CD4-positive, CD25-positive, alpha-beta regulatory T cell (primary cell): ENCODE data around the gene WRAP53. TPM values are rescaled to one million over a fixed set of nuclear protein-coding genes. Genes with fewer than 3 reads are reported as not detected.

ENCODE experiments used
- ATAC-seq, 2 donors: fragments of 150-1000 bp; cut with Tn5 transposase; one replicate each; pipeline ENCODE4 v1.10.0; 2021; ENCODE audit warnings: low read depth in 2 of 2, moderate number of reproducible peaks in 2 of 2, moderate library complexity in 1 of 2
- DNase-seq, 3 donors: peaks; one replicate each; pipeline versions ENCODE4 v3.0.0 to v3.0.0-alpha.2; 2012 to 2022; ENCODE audit warnings: mixed read lengths in 1 of 3
- H3K27ac ChIP-seq: one replicate; pipeline ENCODE4 v1.7.0; 2013; ENCODE audit warnings: mild to moderate bottlenecking, low read length; ENCODE audit not compliant: insufficient read depth, poor library complexity, severe bottlenecking
- H3K27me3 ChIP-seq: one replicate; pipeline ENCODE4 v1.7.0; 2013; ENCODE audit warnings: low read length; ENCODE audit not compliant: control insufficient read depth, insufficient read depth
- H3K36me3 ChIP-seq: one replicate; pipeline ENCODE4 v1.7.0; 2013; ENCODE audit warnings: mild to moderate bottlenecking, low read length, moderate library complexity; ENCODE audit not compliant: control insufficient read depth, insufficient read depth
- H3K4me1 ChIP-seq: 2 replicates; pipeline ENCODE4 v1.7.0; 2013; ENCODE audit warnings: mild to moderate bottlenecking, low read length; ENCODE audit not compliant: insufficient read depth, control insufficient read depth, poor library complexity, severe bottlenecking
- H3K4me3 ChIP-seq: one replicate; pipeline ENCODE4 v1.7.0; 2013; ENCODE audit warnings: low read depth, mild to moderate bottlenecking, low read length, moderate library complexity
- H3K9me3 ChIP-seq, 2 experiments: 1 replicate in 1 of 2; 2 replicates in 1 of 2; pipeline ENCODE4 v1.7.0; 2013; ENCODE audit warnings: low read length in 2 of 2, mild to moderate bottlenecking in 1 of 2, moderate library complexity in 1 of 2; ENCODE audit not compliant: control insufficient read depth in 2 of 2
- H3K27ac Mint-ChIP-seq, 3 donors: one replicate each; pipeline ENCODE4 v1.8.0; 2020 to 2022; ENCODE audit warnings: mild to moderate bottlenecking in 3 of 3, mixed read lengths in 3 of 3, moderate library complexity in 2 of 3
- H3K27me3 Mint-ChIP-seq: one replicate; pipeline ENCODE4 v1.8.0; 2022; ENCODE audit warnings: mild to moderate bottlenecking, mixed read lengths
- H3K36me3 Mint-ChIP-seq: one replicate; pipeline ENCODE4 v1.8.0; 2020; ENCODE audit warnings: mixed read lengths
- H3K4me1 Mint-ChIP-seq, 4 donors: one replicate each; pipeline ENCODE4 v1.8.0; 2020 to 2022; ENCODE audit warnings: mixed read lengths in 4 of 4, mild to moderate bottlenecking in 1 of 4
- H3K4me3 Mint-ChIP-seq, 4 donors: one replicate each; pipeline ENCODE4 v1.8.0; 2020 to 2022; ENCODE audit warnings: mild to moderate bottlenecking in 4 of 4, mixed read lengths in 4 of 4, moderate library complexity in 3 of 4
- H3K9me3 Mint-ChIP-seq, 7 donors: one replicate each; pipeline ENCODE4 v1.8.0; 2020 to 2022; ENCODE audit warnings: mixed read lengths in 7 of 7, mild to moderate bottlenecking in 3 of 7, moderate library complexity in 2 of 7
- polyA plus RNA-seq, 4 donors: library from polyadenylated mRNA; unstranded; fragments of 300-500 nt; fragmentation: Illumina TruSeq; gene quantifications; one replicate each; pipeline ENCODE4 v1.2.3, GENCODE V29; 2021
- total RNA-seq: library from RNA; stranded (reverse); gene quantifications from one replicate; pipeline ENCODE4 v1.2.3, GENCODE V29; 2022

The WRAP53 gene
- total and polyA plus RNA-seq, 5 donors from 2014 or later = 7.9 to 16.4 (median 11.3) TPM

DNA sequence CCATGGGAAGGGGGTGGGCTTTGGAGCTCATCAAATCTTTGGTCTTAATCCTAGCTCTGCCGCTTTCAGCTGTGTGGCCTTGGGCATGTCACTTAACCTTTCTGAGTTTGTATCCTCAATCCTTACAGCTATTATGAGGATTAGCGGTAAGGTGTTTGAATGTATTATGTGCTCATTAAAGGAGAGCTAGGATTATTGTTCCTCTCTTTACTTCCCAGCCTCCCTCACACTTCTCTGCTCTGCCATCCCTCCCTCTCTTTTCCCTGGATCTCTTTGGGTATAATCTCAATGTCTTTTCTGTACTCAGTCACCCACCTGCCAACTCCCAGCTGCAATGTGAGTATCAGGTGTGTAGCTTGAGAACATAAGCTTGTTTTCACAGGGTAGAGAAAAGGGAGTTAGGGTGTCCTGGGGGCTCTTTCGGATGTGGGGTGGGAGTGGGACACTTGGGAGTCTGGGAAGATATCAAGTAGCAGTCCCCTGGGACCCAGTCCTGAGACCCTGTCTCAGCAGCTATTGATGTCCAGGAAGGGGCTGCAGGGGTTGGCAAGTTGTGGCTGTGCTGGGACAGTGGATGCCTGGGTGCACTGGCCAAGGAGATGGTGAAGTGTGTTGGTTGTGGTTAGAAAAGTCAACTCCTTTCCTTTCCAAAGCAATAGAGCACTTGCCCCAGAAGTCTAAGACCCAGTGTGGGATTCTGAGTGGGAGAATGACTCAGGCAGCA is 18.5 kb downstream of the WRAP53 start:
- ATAC-seq (no peak), DNase-seq (no peak)
- Histone ChIP-seq H3K4me3 (no peak overlapping the region), H3K27me3 (peaks cover 4% of the 10 kb centered on the region), H3K36me3 (peaks cover 4% of the 10 kb centered on the region), H3K27ac (no peak overlapping the region), H3K4me1 (peaks cover 14% of the 10 kb centered on the region), H3K9me3 (no peaks in the 10 kb centered on the region)
- Mint-ChIP-seq H3K36me3 (peaks cover 9% of the 10 kb centered on the region), H3K27ac (no peak overlapping the region), H3K9me3 (peaks cover 0 to 5% (median 0%) of the 10 kb centered on the region in 7 donors), H3K4me3 (no peak overlapping the region), H3K27me3 (peaks cover 48% of the 10 kb centered on the region), H3K4me1 (peaks cover 0 to 39% (median 9%) of the 10 kb centered on the region in 4 donors)

- Mint-ChIP-seq H3K9me3 (peaks cover 0 to 5% (median 0%) of the 10 kb centered on the region in 7 donors), H3K36me3 (peaks cover 5% of the 10 kb centered on the region), H3K4me1 (peaks cover 0 to 39% (median 9%) of the 10 kb centered on the region in 4 donors), H3K4me3 (no peak overlapping the region), H3K27me3 (peaks cover 52% of the 10 kb centered on the region), H3K27ac (no peak overlapping the region)
- Histone ChIP-seq H3K9me3 (no peaks in the 10 kb centered on the region), H3K4me1 (peaks cover 14% of the 10 kb centered on the region), H3K36me3 (no peaks in the 10 kb centered on the region), H3K27ac (no peak overlapping the region), H3K4me3 (no peak overlapping the region), H3K27me3 (peaks cover 4% of the 10 kb centered on the region)
- DNase-seq (no peak), ATAC-seq (no peak)
Observed at GRCh38 chr17:7707446-7707845, 19.2 kb downstream of the WRAP53 start.

GRCh38 chr17:7707858-7708750 is 19.8 kb downstream of the WRAP53 start:
- Histone ChIP-seq H3K36me3 (no peaks in the 10 kb centered on the region), H3K9me3 (no peaks in the 10 kb centered on the region), H3K27me3 (peaks cover 4% of the 10 kb centered on the region), H3K4me3 (no peak overlapping the region), H3K27ac (no peak overlapping the region), H3K4me1 (peaks cover 14% of the 10 kb centered on the region)
- ATAC-seq (no peak), DNase-seq (no peak)
- H3K4me1 Mint-ChIP-seq = peaks cover 0 to 39% (median 9%) of the 10 kb centered on the region in 4 donors
- H3K4me3 Mint-ChIP-seq = no peak overlapping the region
- peaks cover 57% of the 10 kb centered on the region for H3K27me3 Mint-ChIP-seq
- H3K9me3 Mint-ChIP-seq = peaks cover 0 to 5% (median 0%) of the 10 kb centered on the region in 7 donors
- peaks cover 5% of the 10 kb centered on the region for H3K36me3 Mint-ChIP-seq
- no peak overlapping the region for H3K27ac Mint-ChIP-seq

GRCh38 chr17:7709031-7709430 is 20.8 kb downstream of the WRAP53 start:
- peaks cover 0 to 37% (median 11%) of the 10 kb centered on the region in 4 donors for H3K4me1 Mint-ChIP-seq
- no peaks in the 10 kb centered on the region for H3K36me3 ChIP-seq
- H3K27me3 Mint-ChIP-seq = peaks cover 59% of the 10 kb centered on the region
- H3K4me3 Mint-ChIP-seq = no peak overlapping the region
- H3K9me3 ChIP-seq = no peaks in the 10 kb centered on the region
- H3K4me1 ChIP-seq = peaks cover 14% of the 10 kb centered on the region
- ATAC-seq (no peak), DNase-seq (no peak)
- H3K27ac Mint-ChIP-seq = no peak overlapping the region
- peaks cover 0 to 5% (median 0%) of the 10 kb centered on the region in 7 donors for H3K9me3 Mint-ChIP-seq
- no peak overlapping the region for H3K4me3 ChIP-seq
- peaks cover 8% of the 10 kb centered on the region for H3K27me3 ChIP-seq
- peaks cover 5% of the 10 kb centered on the region for H3K36me3 Mint-ChIP-seq
- no peak overlapping the region for H3K27ac ChIP-seq

DNA sequence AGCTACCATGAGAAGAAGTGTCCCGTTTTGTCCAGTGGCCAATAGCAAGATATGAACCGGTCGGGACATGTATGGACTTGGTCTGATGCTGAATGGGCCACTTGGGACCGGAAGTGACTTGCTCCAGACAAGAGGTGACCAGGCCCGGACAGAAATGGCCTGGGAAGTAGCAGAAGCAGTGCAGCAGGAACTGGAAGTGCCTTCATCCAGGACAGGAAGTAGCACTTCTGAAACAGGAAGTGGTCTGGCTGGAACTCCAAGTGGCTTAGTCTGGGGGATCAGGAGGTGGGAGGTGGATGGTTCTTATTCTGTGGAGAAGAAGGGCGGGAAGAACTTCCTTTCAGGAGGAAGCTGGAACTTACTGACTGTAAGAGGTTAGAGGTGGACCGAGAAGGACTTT is 22.0 kb downstream of the WRAP53 start:
- no peak for DNase-seq
- Histone ChIP-seq H3K36me3 (no peaks in the 10 kb centered on the region), H3K4me3 (no peak overlapping the region), H3K27me3 (peaks cover 12% of the 10 kb centered on the region), H3K9me3 (no peaks in the 10 kb centered on the region), H3K27ac (no peak overlapping the region), H3K4me1 (peaks cover 2% of the 10 kb centered on the region)
- H3K27me3 Mint-ChIP-seq = peaks cover 61% of the 10 kb centered on the region
- H3K4me1 Mint-ChIP-seq = peaks cover 0 to 29% (median 8%) of the 10 kb centered on the region in 4 donors
- H3K9me3 Mint-ChIP-seq = peaks cover 0 to 5% (median 0%) of the 10 kb centered on the region in 7 donors
- ATAC-seq = no peak
- no peak overlapping the region for H3K4me3 Mint-ChIP-seq
- no peak overlapping the region for H3K27ac Mint-ChIP-seq
- peaks cover 5% of the 10 kb centered on the region for H3K36me3 Mint-ChIP-seq

DNA sequence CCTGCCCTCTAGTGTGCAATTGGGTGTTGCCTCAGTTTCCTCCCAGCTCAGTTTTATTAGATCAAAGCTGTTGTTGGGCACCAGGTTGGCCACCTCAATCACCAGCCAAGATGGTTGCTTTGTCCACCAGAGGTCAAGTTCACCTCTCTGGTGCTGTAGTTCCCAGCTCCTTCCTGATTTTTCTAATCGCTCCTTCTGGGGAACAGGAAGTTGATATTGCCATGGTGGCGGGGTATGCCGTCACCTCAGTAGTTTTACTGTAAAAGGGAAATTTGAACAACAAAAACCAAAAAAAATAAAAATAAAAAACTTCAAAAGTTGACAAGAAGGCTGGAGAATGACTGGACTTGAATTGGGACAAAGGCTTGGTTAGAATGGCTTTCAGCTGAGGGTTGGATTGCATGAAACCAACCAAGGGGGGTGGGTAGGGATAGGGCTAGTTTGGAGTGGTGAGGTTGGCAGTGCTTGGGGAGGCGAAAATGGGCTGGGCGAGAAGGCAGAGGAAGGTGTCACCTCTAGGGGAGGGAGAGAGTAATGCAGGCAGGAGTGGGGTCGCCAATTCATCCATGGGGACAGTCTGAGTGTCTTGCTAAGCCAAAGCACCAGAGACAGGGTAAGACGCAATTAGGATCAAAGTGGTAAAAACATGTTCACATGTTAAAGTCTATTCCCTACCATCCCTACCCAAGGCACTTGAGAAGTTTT is 22.9 kb downstream of the WRAP53 start:
- H3K27ac ChIP-seq = no peak overlapping the region
- Mint-ChIP-seq H3K4me3 (no peak overlapping the region), H3K36me3 (peaks cover 5% of the 10 kb centered on the region), H3K9me3 (peaks cover 0 to 5% (median 0%) of the 10 kb centered on the region in 7 donors), H3K4me1 (peaks cover 0 to 24% (median 8%) of the 10 kb centered on the region in 4 donors), H3K27me3 (peaks cover 61% of the 10 kb centered on the region), H3K27ac (peak overlapping the region in 2 of 3 donors; percentile 11 to 13)
- H3K4me3 ChIP-seq = no peak overlapping the region
- DNase-seq = no peak
- no peaks in the 10 kb centered on the region for H3K36me3 ChIP-seq
- H3K9me3 ChIP-seq = no peaks in the 10 kb centered on the region
- no peaks in the 10 kb centered on the region for H3K4me1 ChIP-seq
- ATAC-seq = no peak
- peaks cover 17% of the 10 kb centered on the region for H3K27me3 ChIP-seq

DNA sequence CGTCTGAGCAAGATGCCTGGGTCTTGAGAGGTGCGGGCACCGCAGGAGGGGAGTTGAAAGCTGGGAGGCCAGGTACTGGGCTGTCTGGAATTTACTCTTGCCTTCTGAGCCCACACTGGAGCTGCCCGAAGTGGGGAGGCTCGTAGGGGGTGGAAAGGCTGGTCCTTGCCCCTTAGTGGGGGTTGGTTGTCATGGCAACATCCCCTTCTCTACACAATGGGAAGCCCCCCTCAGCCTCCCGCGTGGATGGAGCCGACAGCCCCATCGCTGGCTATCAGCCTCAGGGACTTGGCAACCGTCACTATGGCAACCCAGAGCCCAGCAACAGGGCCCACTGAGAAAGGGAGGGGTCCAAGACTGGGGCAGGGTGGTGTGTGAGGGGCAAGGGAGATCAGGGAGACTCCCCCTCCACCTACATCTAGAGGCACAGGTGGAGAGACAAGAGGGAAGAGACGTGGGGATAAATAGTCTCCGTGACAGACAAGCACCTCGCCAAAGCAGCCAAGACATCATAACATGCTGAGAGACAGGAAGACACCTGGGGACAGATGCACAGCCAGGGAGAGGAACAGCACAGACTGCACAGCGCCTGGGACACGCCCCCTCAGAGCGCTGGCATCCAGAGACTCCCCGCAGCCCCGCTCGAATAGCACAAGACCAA is 24.0 kb downstream of the WRAP53 start:
- peaks cover 61% of the 10 kb centered on the region for H3K27me3 Mint-ChIP-seq
- H3K4me1 Mint-ChIP-seq = peaks cover 0 to 26% (median 6%) of the 10 kb centered on the region in 4 donors
- ATAC-seq (peak in 1 of 2 donors; percentile 38), DNase-seq (peak in 1 of 3 donors; percentile 26)
- Histone ChIP-seq H3K4me1 (peaks cover 7% of the 10 kb centered on the region), H3K9me3 (no peaks in the 10 kb centered on the region), H3K27ac (no peak overlapping the region), H3K36me3 (no peaks in the 10 kb centered on the region), H3K27me3 (peaks cover 20% of the 10 kb centered on the region), H3K4me3 (no peak overlapping the region)
- H3K4me3 Mint-ChIP-seq = peak overlapping the region in 1 of 4 donors; percentile 43
- peaks cover 0 to 5% (median 0%) of the 10 kb centered on the region in 7 donors for H3K9me3 Mint-ChIP-seq
- peaks cover 5% of the 10 kb centered on the region for H3K36me3 Mint-ChIP-seq
- no peak overlapping the region for H3K27ac Mint-ChIP-seq
